NCI-H524 (cell line): ENCODE data around the gene PHEX.
A peak's percentile ranks its signal among the peaks of the same experiment; 100 is the strongest.

Experiments
- DNase-seq, 2 experiments: peaks; one replicate each; lab custom pipeline; 2025; lab: John Stamatoyannopoulos, UW

Gene PHEX

GRCh38 chrX:22032084-22032483, at the start of gene PHEX:
TSS of gene PHEX (plus strand) at chrX:22032325. CDS start at chrX:22033006, 681 bp downstream.
- no peak for DNase-seq

GRCh38 chrX:21985332-21985777, 46.8 kb upstream of the PHEX start:
- peak; percentile 16 to 81 for DNase-seq

GRCh38 chrX:21986596-21986995, 45.5 kb upstream of the PHEX start:
- no peak for DNase-seq

GRCh38 chrX:21989384-21989783, 42.7 kb upstream of the PHEX start:
- DNase-seq, result no peak

- no peak for DNase-seq
Observed at GRCh38 chrX:21990832-21991231, 41.3 kb upstream of the PHEX start.

GRCh38 chrX:21991504-21991903, 40.6 kb upstream of the PHEX start:
- DNase-seq, result no peak

GRCh38 chrX:21993265-21993664, 38.9 kb upstream of the PHEX start:
- DNase-seq, result peak in 1 of 2 experiments; percentile 6

GRCh38 chrX:21996872-21997455, 35.2 kb upstream of the PHEX start:
- no peak for DNase-seq

- no peak for DNase-seq
Observed at GRCh38 chrX:21998037-21998436, 34.1 kb upstream of the PHEX start.

- no peak for DNase-seq
Observed at GRCh38 chrX:22004866-22005265, 27.3 kb upstream of the PHEX start.

GRCh38 chrX:22012051-22012450, 20.1 kb upstream of the PHEX start:
- no peak for DNase-seq

- no peak for DNase-seq
Observed at GRCh38 chrX:22012931-22013330, 19.2 kb upstream of the PHEX start.

- no peak for DNase-seq
Observed at GRCh38 chrX:22015139-22015750, 16.9 kb upstream of the PHEX start.

GRCh38 chrX:22021751-22022324, 10.3 kb upstream of the PHEX start:
- peak in 1 of 2 experiments; percentile 35 for DNase-seq

GRCh38 chrX:22024577-22024976, 7.5 kb upstream of the PHEX start:
- no peak for DNase-seq

GRCh38 chrX:22025751-22026150, 6.4 kb upstream of the PHEX start:
- no peak for DNase-seq

- no peak for DNase-seq
Observed at GRCh38 chrX:22026731-22027130, 5.4 kb upstream of the PHEX start.

GRCh38 chrX:22032506-22032905, 381 bp downstream of the PHEX start:
- no peak for DNase-seq

GRCh38 chrX:22033818-22034217, 1.7 kb downstream of the PHEX start:
- no peak for DNase-seq

- DNase-seq, result no peak
Observed at GRCh38 chrX:22035236-22035635, 3.1 kb downstream of the PHEX start.

- DNase-seq, result no peak
Observed at GRCh38 chrX:22037225-22037624, 5.1 kb downstream of the PHEX start.

- peak; percentile 49 to 89 for DNase-seq
Observed at GRCh38 chrX:22037911-22038537, 5.9 kb downstream of the PHEX start.

- DNase-seq, result no peak
Observed at GRCh38 chrX:22039541-22039940, 7.4 kb downstream of the PHEX start.
